Activated gamma-delta T cell treated with anti-CD3 and anti-CD28 coated beads, Interleukin-2, amount 50 U/mL, for 16 hours (primary cell): ENCODE data around the gene DNTT.

Experiments used
- DNase-seq: peaks from one replicate; pipeline ENCODE4 v3.0.0-alpha.2; 2020; ENCODE audit warnings: low read depth

The DNTT gene

DNA sequence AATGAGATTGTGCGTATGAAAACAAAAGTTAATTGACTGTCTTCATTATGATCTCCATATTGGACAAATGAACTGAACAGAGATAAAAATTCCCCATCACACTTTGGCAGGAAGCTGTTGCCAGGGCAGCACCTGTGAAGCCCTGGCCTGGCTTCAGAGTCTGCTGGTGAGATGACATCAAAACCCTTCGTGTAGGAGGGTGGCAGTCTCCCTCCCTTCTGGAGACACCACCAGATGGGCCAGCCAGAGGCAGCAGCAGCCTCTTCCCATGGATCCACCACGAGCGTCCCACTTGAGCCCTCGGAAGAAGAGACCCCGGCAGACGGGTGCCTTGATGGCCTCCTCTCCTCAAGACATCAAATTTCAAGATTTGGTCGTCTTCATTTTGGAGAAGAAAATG lies at the start of gene DNTT:
Gene DNTT, plus strand, starts transcription at position 205 of the 400 bp plus-strand sequence. Its CDS starts 64 bp downstream, at position 269.
- no peak for DNase-seq

DNA sequence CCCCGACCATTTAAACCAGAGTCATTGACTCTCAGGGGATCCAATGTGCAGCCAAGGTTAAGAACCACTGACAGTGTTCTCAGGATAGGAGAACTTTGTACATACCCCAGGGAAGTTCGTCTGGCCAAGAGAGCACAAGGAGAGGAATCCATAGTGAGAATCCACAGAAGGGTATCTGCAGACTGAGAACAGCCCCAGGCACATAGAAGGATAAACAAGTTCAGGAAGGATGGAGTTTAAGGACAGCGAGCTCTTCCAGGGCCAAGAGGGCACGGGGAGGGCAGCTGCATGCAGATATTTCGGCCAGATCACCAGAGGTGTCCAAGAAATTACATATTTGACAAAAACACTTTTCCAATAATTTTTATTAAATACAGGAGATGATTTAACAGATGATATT lies 49.3 kb upstream of the DNTT start:
- DNase-seq, result no peak

DNA sequence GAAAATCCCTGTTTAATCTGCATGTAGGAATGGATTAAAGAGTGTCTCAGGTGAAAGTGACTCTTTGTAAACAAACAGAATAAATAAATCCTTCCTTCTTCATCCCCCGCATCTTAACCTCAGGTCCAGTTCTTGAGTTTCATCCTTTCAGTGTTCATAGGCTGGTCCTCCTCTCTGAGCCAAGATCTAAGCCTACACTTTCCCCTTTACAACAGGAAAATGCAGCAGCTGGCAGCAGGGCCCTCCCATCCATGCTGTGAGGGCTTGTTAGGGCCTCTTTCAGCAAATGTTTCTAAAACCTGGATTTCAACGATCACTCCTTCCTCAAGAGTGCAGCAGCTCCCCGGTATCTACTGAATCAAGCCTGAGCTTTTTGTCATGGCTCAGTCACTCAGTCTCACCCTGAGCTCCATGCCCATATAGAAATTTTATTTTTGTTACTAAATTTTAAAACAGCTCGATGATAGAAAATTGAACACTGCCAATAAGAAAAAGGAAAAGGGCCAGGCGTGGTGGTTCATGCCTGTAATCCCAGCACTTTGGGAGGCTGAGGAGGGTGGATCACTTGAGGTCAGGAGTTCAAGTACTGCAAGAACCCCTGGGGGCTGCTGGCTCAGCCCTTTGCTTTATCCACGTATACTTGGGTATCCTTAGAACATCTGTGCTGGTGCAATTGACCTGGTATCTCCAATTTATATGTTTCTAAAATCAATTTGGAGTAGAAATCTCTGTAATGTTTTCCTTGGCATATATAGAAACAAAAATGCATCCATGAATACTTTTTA lies 48.5 kb upstream of the DNTT start:
- no peak for DNase-seq

DNA sequence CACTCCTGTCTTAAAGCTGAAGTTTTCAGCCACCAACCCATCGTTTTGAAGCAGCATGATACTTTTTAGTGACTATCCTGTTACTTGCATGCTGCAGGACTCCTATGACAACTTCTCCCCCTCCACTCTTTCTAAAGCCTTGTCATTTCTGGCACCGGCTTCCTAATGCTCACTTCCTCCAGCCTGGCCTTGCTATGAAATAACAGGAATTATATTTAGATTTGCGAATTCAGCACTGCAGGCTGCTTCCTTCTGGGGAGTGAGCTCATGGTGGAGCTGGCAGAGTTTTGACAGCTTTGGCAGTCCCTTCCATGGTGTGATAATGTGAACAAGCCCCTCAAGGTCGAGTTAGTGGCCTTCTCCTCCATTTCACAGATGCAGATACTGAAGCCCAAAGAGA lies 46.3 kb upstream of the DNTT start:
- no peak for DNase-seq

DNA sequence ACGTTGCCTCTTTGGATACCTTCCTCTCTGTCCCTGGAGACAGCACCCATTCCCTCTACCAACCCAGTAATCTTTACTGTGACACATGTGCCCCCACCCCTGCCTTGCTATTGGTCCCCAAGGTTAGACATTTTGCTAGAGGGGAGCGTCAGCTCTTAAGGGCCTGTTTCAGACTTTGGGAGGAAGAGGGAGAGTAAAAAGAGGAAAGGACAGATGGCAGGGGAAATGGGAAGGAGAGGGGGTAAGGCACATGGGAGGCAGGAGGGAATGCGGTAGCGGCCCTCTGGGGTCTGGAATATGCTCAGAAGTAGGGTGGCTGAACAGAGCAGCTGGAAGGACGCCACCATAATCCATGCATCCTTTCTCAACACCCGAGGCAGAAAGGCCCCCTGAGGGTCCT lies 45.1 kb upstream of the DNTT start:
- no peak for DNase-seq

DNA sequence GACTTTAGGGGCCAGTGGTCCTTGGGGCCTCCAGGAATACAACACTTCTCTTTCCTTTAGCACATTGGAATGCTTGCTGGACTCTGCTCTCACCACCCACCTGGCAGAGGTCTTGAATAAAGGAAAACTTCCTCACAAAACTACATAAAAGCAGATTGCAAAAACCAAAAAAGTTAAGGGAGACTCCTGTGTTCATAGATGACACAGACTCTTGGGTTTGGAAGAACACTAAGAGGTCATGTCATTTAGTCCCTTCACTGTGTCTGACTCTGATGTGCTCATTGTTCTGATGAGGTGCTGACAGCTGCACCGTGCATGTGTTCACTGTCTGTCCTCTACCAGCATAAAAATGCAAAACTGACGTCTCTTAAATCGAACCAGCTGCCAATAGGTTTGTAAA lies 44.2 kb upstream of the DNTT start:
- DNase-seq, result no peak

DNA sequence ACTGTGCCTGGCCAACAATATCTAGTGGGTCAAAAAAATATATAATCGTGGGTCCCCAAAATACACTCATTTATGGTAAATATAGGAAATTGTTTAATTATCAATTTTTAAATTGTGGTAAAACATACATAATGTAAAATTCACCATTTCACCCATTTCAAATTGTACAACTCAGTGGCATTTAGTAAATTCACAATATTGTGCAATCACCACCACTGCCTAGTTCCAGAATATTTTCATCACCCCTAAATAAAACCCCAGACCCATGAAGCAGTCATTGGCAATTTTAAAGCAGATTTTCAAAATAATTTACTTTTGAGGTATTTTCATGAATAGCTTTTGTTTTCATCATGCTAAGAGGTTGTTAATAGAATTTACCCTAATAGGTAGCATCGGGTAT lies 43.1 kb upstream of the DNTT start:
- no peak for DNase-seq

DNA sequence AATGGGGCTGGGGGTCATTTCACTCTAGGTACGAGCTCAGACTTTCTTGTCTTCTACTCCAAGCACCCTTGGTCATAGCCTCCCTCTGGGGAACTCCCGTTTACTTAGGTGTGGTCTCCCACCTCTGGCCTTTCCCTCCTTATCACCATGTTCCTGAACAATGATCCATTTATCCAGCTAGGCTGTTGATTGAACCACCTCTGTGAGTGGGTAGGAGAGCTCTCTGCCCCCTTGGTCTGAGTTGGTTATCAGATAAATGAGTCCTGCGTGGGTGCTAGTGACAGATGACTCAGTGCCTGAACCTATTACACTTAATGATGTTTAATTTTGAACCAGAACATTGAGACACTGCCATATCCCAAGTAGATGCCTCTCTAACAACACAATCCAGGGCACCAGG lies 42.3 kb upstream of the DNTT start:
- DNase-seq, result no peak

DNA sequence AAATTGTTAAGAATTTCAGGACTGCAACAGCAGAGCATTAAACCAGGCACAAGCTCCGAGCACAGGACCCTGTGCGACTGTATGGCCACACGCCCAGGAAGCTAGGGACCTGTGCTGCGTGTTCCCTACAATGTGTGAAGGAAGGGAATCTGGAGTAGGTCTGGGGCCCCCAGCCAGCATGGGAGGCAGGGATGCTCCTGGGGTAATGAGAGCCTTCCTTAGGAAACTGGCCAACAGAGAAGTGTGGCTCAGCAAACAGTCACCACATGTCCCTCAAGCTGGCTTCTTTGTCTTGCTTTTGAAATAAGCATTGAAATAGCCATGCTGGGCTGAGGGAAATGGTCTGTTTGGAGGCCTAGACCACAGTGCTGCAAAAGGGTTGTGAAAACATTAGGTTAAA lies 41.1 kb upstream of the DNTT start:
- no peak for DNase-seq

DNA sequence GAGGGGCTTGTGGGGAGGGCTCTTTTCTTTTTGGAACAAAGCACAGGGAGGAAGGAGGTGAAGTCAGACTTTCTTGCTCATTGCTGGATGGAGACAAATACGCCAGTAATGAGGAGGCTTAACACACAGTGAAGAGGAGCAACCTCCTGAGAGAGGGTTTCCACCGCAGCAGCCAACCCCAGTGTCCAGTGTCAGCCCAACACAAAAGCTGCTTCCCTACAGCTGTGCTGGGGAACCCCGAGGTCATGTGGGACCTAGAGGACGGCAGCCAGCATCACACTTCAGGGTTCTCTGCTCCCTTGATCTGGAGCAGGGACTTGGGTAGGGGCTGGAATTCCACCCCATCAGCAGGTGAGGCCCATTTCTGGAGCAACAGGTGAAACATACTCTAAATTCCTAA lies 40.6 kb upstream of the DNTT start:
- no peak for DNase-seq

DNA sequence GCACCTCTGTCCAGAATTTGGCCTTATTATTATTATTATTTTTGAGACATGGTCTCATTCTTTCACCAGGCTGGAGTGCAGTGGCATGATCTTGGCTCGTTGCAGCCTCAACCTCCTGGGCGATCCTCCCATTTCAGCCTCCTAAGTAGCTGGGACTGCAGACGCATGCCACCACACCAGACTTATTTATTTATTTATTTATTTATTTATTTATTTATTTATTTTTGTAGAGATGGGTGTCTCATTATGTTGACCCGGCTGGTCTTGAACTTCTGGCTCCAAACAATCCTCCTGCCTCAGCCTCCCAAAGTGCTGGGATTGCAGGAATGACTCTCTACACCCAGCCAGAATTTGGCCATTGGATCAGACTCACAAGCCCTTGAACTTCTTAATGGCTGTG lies 39.3 kb upstream of the DNTT start:
- DNase-seq, result no peak

DNA sequence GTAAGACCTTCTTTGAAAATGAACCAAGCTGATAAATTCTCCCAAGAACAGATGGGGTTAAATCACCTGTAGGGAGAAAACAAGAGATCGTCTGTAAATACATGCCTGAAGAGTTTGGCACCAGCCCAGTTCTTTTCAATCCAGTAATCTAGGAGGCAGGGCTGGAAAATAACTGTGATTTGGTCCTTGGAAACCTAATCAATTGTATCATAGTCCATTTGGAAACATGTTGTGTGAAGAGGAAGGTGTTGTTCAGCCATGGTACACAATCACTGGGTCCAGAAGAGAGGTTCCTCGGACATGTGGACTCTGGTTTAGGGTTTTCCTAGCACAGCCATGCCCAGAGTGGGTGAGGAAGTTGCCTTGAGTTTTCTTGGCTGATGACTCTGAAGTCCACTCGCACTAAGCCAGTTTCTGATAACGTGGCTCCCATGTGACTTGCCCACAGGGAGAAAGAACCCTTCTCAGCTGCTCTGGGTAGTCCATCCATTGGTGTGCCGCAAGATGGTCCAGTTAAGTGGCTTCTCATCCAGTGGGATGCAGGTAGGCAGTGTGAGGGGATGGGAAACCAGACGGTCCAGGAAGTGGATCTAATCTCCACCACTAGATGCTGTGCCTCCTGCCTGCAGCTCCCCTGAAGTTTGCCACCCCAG lies 38.0 kb upstream of the DNTT start:
- DNase-seq, result no peak

DNA sequence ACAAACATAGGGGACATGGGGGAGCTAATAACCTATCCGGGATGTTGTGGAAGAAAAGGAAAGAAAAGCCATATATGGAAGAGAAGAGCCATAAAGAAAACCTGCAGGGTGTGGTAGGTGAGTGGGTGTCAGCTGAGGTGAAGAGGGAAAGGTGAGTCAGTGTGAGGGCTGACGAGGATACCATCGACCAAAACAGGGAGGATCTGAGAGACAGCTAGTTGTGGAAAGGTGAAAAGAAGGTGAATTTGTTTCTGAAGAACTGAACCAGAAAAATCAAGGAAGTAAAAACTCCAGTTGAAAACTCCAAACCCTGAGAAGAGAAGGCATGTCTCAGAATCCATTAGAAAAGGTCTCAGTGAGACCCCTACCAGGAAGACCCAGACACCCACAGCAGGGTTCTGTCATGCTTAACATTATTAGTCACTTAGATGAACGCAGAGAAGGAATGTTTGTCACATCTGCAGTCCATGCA lies 37.0 kb upstream of the DNTT start:
- no peak for DNase-seq

DNA sequence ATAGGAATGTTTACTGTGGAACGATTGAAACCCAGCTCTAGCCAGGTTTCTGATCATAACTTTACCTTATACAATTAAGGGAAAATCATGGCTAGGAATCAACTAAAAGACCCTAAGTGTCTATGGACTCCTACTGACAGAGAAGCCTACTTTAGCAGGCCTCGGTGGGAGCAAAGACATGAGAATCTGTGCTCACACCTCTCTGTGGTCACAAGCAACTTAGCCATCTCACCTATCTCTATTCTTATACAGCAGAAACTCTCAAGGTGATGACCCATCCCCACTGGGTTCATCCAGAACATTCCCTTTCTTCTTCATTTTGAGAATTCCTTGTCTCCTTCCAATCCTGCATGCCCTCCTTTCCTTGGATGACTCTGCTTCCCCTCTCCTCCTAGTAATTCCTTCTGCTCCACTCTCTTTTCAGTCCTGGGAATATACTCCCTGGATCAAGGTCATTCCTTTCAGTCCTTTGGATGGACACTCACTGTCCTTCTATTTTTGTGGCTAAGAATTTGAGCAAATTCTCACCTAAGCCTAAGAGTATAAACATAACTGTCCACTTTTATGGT lies 35.8 kb upstream of the DNTT start:
- no peak for DNase-seq

DNA sequence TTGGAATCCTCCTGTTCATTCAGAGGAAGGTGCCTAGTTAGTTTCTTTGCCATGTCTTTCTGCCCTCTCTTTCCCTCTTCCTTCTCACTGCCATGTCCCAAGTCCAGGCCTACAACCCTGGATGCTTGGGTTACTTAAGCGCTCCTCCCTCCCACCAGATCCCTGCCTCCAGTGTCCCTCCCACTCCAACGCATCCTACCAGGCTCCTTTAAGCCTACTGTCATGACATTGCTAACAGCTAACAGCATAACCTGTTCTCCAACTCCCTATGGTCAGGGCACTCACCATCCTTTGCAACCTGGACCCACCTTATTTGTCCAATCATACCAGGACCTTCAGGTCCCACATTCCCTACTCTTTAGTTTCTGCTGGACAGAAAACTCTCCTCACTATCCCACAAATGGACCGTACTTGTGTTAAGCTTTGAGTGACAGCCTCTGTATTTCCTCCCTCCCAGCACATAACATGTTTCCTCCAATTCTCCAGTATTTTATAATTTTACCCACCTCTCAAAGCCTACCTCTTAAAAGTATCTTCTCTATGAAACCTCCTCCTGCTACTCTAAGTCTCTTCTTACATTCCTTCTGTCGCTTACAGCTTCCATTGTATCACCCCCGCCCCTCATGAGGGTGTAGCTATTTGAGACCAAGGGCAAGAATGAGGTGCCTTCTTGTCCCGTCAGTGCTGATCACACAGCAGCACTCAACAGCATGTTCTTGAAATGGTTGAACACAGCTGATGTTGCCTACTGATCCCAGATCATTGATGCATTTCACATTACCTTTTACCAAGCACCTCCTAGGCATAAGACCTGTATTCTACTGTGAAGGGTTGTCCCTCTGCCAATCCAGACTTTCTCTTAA lies 34.6 kb upstream of the DNTT start:
- no peak for DNase-seq

DNA sequence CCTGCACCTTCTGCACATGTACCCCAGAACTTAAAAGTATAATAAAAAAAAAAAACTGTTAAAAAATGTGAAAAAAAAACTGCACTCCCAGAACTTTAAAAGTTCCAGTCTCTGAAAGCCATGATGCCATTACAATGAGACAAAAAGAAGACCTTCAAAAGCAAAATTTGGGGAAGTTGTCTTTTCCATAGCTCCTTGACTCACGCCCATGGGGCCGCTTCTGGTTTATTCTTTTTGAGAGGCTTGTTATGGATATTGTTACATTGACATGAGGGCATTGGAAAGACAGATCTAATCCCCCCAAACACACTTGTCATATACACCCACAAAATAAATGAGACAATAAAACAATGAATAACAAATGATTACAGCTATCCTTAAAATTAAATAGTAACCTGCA lies 33.7 kb upstream of the DNTT start:
- DNase-seq, result no peak

DNA sequence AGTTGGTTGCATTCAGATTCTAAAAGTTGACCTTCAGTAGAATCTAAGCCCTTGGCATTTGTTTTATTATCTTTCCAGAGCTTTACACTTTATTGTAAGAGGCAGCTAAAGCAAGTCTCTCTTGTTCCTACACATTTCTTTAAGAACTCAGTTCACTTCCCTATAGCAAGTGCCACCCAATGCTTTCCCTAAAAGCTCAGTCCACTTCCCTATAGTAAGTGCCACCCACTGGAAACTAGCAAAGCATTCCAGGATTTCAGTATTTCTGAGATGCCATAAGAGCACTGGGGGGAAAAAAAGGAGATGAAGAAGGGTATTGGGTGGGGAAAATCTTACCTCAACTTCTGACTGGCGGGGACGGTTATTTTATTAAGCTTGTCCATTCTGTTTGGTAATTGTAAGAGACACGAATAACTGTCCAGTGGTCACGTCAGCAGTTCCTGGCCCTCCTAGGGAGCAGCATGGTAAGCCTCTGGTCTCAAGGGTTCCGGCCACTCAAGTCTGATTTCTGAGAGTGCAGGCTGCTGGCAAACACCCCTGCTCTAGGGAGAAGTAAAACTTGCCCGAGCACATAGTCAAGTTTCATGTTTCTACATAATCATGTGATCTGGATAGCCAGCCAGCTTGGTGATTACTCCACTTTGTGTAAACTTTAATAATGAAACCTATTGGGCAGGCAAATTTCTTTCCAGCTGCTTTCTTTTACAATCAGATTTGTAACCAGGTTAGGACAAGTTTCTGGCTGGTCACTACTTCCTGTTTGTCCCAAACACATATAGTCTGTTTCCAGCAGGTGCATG lies 33.0 kb upstream of the DNTT start, which contains the start of gene BLNK:
Gene BLNK, minus strand, starts transcription at position 554 of the 800 bp plus-strand sequence. Its CDS starts 171 bp downstream, at position 383.
- no peak for DNase-seq

DNA sequence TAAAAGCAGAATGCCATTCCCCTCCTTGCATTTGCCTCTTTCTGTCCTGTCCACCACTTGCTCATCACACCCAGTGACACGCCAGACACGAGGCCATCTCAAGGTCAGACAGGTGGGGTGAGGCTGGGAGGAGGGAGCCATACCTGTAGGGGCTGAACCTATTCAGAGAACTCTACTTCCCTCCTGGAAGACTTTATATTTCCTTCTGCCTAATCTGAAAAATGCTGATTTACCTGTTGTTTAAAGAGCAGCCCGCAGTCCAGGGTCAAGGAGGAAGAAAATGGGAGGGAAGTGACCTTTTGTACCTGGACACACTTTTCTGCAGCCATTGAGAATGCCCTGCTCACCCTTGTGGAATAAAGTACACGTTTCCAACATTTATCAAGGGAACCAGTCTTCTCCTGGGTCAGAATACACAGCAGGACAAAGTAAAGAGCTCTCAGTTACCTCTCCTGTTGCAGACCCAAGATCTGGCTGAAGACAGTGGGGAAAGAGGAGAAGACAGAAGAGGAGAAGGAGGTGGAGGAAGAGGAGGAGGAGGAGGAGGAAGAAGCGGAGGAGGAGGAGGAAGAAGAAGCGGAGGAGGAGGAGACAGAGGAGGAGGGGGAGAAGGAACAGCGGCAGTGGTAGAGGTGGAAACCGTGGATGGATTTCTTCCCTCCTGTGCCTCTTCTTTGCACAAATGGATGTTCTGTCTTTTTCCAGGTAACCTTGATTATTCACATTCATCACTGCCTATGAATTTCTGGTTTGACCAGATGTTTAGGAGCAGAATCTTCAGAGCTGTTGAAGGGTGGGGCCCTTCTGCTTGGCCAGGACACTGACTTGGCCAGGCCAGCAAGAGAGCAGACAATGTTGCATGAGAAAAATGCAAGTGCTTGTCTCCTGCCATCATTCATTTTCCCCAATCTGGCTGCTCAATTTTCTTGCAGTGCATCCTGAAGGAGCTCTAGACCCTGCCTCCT lies 31.6 kb upstream of the DNTT start:
- DNase-seq, result no peak

DNA sequence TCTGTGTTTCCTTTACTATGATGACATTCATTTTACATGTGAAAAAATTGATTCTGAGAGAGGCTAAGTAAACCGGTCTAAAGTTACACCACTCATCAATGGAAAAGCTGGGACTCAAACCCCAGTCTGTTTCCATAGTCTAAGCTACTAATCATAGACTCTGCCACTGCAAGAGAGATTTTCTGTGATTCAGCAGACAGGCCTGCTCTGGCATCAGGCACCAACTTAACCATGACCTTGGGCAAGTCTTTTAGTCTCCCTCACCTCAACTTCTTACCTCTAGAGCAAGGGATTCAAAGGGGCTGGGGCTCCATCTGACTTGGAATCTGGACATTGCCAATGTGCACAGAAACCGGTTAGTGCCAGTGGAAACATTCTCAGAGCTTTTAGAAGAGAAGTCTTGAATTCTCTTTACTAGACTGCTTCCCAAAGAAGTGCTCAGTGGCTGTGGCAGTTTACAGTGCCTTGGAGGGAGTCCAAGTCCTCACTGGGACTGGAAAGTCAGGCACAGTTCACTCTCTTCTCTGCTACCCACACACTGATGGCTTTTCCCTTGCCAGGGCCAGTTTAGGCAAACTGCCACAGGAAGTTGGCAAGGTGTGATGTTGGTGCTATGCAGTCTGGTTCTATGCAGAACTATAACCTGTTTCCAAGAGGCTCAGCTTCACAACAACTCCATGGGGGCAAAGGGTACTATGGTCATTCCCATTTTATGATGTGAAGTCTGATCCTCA lies 28.4 kb upstream of the DNTT start:
- DNase-seq, result no peak

DNA sequence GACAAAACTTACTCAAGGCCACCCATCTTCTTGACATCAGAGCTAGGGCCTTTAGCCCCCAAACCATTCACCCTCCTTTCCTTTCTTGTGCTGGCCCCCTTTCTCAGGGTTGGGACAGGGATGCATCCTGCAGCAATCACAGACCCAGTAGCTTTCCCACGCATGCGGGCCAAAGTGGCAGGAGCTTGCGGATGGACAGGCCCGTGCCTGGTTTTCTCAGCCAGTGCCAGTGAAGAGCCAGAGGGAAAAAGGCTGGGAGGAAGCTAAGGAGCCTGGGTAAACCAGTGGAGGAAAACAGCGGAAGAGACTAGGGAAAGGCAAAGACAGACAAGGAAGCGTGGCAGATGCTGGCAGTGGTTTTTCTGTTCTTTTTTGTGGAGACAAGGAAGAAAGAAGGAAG lies 27.8 kb upstream of the DNTT start:
- DNase-seq, result no peak
